GM19455 (cell line): ENCODE results near the gene SVIL.
"Not testable (repeated sequence)": the region's sequence is repeated elsewhere in the genome, so short reads cannot be mapped to it uniquely, and the experiment has no call there.

ENCODE experiments used
- ATAC-seq: cut with Tn5 transposase; IDR thresholded peaks from one replicate; pipeline ENCODE4 v1.9.1; 2021; ENCODE audit not compliant: unreplicated experiment

SVIL gene

GRCh38 chr10:29522918-29523317 is 111.9 kb downstream of the SVIL start:
- no peak for ATAC-seq

DNA sequence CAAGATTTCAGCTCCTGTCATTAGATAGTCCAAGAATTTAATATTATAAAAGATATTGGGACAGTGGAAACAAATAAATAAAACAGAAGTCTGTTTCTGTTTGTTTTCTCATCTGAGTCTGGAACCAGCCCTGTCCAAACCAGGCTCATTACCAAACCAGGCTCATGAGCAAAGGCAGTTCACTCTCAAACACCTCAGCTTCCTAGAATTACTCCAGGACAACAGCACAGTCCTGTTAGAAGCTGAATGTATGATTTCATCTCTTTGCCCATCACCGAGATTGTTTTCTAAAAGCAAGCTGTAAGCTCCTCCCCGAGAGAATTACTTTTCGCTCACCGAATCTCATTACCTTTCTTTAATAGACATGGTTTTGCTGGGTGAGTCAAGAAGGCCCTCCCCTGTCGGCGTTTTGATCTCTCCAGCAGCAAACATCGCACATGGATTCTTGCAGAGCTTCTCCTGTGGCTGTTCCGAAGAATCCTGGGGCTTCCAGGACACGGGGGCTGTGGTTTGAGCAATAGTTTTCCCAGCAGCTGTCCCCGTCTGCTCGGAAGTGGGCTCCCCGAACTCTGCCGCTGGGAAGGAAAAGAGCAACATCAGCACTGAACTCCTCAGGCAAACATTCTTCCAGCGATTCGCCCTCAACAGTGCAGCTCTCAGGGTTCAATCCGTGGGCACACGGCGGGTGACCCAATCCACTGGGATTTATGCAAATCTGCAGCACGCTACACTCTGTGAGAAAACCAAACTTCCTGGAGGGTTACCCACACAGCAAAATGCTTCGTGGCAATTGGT is 112.5 kb downstream of the SVIL start:
- no peak for ATAC-seq

GRCh38 chr10:29519659-29520058 is 115.1 kb downstream of the SVIL start:
- no peak for ATAC-seq

- ATAC-seq, result no peak
These were observed 117.3 kb downstream of the SVIL start for GRCh38 chr10:29517352-29517923.

DNA sequence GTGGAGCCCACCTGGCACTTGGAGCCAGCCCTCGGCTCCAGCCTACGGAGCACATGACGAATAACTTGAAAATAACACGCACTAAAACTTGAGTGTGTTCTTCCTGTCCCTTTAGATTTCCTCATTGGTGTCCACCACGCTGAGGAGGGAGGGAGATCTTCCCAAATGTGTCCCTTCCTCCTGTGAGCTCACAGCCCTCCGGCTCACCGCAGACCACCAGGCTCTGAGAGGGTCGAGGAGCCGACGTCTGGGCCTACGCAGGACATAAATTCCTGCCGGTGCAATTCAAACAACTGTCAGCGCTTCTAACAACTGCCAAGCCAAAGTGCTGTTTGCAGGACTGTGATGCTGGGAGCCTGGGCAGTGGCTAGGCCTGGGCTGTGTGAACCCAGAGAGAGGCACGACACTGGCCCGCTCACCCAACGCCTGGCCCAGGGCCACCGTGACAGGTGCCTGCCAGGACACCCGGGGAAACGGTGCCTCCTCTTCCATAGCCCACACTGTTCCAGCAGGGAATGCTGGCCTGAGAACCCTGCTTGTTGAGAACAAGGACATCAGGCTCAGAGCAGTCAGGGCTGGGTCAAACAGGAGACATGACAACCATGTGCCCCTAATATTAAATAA is 118.3 kb downstream of the SVIL start:
- ATAC-seq, result not testable (repeated sequence)

DNA sequence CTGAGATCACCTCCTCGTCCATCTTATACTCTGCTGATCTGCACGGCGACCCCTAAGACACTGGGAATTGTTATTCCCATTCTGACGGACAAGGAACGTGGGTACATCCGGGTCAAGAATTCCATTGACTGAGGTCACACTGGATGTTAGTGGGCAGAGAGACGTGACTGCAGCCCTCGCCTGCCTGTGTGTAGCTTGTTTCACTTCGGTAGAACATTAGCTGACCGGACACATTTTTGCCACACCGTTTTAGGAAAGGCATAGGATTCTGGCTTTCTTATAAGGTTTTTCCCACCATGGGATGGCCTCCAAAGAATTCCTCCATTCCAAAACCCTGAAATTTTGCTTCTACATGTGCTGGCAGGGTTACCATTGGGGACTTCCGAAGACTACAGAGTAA is 118.9 kb downstream of the SVIL start:
- ATAC-seq, result not testable (repeated sequence)

- ATAC-seq, result not testable (repeated sequence)
These were observed 119.7 kb downstream of the SVIL start for GRCh38 chr10:29515104-29515503.

- no peak for ATAC-seq
These were observed 120.5 kb downstream of the SVIL start for GRCh38 chr10:29514306-29514705.

GRCh38 chr10:29512425-29512974 is 122.3 kb downstream of the SVIL start:
- ATAC-seq, result no peak

DNA sequence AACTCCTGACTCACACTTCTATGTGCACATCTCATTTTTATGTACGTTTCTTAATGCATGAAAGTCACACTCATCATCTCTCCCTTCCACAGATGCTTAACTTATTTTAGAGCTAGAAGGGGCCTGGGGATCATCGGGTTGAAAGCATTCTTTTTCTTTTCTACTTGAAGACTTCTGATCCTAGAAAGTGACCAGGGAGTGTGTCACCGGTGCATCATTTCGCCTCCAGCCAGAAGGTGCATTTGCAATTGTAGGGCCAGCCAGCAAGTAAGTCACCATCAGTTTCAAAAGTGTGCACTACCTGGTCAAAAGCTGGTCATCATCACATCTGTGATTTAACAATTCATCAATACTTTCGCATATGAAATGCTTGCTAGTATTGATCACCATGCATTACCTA is 123.0 kb downstream of the SVIL start:
- not testable (repeated sequence) for ATAC-seq

GRCh38 chr10:29510483-29511157 is 124.2 kb downstream of the SVIL start:
- not testable (repeated sequence) for ATAC-seq

- ATAC-seq, result no peak
These were observed 126.1 kb downstream of the SVIL start for GRCh38 chr10:29508554-29509244.

DNA sequence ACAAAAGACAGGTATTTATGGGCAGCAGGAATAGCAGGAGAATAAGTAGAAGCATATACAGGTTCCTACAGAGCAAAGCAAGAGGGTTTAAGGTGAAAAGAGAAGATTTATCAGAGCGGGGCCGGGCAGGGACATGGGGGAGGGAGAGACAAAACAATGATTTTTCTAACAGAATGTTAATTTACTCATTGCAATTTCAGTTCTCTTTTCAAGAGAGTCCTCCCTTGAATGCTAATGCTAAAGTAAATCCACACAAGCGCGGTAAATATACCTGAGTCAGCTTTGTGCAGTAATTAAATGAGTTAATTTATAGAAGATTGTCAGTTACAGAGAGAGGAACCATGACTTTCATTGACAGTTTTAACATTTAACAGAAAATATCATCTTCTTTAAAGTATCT is 127.0 kb downstream of the SVIL start:
- not testable (repeated sequence) for ATAC-seq

DNA sequence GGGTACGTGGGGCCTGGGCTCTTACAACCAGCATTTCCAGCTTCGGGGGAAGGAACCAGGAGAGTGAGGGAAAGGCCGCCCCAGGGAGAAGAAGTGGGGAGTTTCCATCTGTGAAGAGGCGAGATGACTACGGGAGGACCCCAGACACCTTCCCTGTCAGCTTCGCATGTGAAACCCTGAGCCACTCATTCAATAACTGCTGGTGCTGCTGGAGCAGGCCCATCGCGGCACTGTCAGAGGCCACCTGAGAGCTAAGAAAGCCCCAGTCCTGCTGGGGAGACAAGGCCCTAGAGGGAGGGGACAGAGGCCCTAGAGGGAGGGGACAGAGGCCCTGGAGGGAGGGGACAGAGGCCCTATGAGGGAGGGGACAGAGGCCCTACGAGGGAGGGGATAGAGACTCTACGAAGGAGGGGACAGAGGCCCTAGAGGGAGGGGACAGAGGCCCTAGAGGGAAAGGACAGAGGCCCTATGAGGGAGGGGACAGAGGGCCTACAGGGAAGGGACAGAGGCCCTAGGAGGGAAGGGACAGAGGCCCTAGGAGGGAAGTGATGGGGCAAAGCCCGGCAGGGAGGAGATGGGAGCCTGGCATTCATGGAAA is 128.3 kb downstream of the SVIL start:
- ATAC-seq, result not testable (repeated sequence)

DNA sequence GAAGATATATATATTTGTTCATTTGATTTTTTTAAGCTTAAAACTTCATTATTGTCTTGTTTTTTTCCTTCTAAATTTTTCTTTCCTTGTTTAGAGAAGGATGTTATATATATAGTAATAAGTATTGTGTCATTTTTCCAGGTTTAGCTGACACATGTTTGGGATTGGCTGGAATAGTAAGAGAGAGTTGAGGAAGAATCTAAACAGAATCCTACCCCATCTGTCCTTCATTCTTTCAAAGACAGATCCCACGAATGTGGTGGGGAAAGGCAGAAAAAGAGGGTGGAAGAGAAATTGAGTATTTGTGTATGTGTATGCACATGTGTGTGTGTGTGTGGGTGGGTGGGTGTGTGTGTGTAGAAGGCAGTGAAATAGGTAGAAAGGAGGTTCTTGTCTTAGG is 132.4 kb downstream of the SVIL start:
- ATAC-seq, result no peak

DNA sequence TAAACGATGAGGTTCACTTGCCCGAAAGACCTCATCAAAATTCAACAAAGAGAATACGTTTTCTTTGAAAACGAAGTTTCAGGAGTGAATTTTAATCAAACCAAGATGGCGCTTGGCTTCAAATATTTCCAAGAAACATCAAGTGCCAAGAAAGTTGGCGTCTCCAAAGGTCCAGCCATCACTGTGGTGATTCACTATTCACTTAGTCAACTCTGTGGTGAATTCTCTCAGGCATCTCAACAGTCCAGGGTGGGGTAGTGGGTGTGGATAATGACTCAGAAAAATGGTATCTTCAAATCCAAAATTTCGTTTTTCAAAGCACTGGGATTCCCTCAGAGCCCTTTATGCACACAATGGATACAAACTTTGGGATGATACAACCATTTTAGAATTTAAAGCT is 133.1 kb downstream of the SVIL start:
- ATAC-seq, result no peak

- no peak for ATAC-seq
These were observed 134.7 kb downstream of the SVIL start for GRCh38 chr10:29499993-29500537.

- ATAC-seq, result peak; percentile 64
These were observed 138.2 kb downstream of the SVIL start for GRCh38 chr10:29496341-29497162.

GRCh38 chr10:29495366-29495765 is 139.4 kb downstream of the SVIL start:
- no peak for ATAC-seq
